A549 (cell line): ENCODE results near the gene ITGA11. TPM values are rescaled to one million over a fixed set of nuclear protein-coding genes. Genes with fewer than 3 reads are reported as not detected.

Source experiments
- ATAC-seq, 2 experiments: fragments of 200-7000 bp in 1 of 2; fragments of >200 bp in 1 of 2; cut with Nextera tagmentation in 1 of 2; cut with Tn5 transposase in 1 of 2; 3 replicates each; pipeline versions ENCODE4 v1.8.0 to v1.9.1; 2018 to 2020; ENCODE audit warnings: mild to moderate bottlenecking in 1 of 2, moderate library complexity in 1 of 2
- CTCF ChIA-PET: fragments of 300-600 bp; sonication (Branson Sonifier 250); formaldehyde crosslinking; extraction: SDS; loops from one replicate; lab custom pipeline; 2021; ENCODE audit warnings: antibody characterized with exemption, inconsistent platforms; lab: Yijun Ruan, JAX
- POLR2A ChIA-PET: fragments of 350-600 bp; formaldehyde crosslinking; extraction: SDS; loops from one replicate; lab custom pipeline; 2021; ENCODE audit warnings: antibody characterized with exemption, inconsistent platforms; lab: Yijun Ruan, JAX
- DNase-seq, 2 experiments: peaks; one replicate each; pipeline versions ENCODE4 v3.0.0 to v3.0.0-alpha.2; 2011 to 2016; ENCODE audit warnings: low read depth in 1 of 2, low spot score in 1 of 2
- FAIRE-seq: peaks from 2 replicates; lab custom pipeline; 2011; peaks lifted over from hg19 to GRCh38; lab: Jason Lieb, UNC
- H3K27ac ChIP-seq, 2 experiments: fragments of >200 bp; sonication (Bioruptor Twin); formaldehyde crosslinking; 3 replicates each; pipeline ENCODE4 v1.5.1; 2016 to 2017
- H3K4me1 ChIP-seq: fragments of >200 bp; sonication (Bioruptor Twin); formaldehyde crosslinking; 3 replicates; pipeline ENCODE4 v1.6.1; 2016
- H3K4me2 ChIP-seq: fragments of >200 bp; sonication (Bioruptor Twin); formaldehyde crosslinking; 3 replicates; pipeline ENCODE4 v1.6.1; 2016
- H3K4me3 ChIP-seq: fragments of >200 bp; sonication (Bioruptor Twin); formaldehyde crosslinking; 3 replicates; pipeline ENCODE4 v1.5.1; 2016
- H3K9me3 ChIP-seq: fragments of >200 bp; sonication (Bioruptor Twin); formaldehyde crosslinking; 3 replicates; pipeline ENCODE4 v1.6.1; 2016
- ATOH8 ChIP-seq: fragments of 250-450 bp; sonication (Bioruptor Pico); IDR thresholded peaks from 2 replicates; pipeline ENCODE4 v1.5.0; 2020; ENCODE audit warnings: low read depth, mild to moderate bottlenecking, moderate library complexity
- BCL3 ChIP-seq: fragments of >200 bp; sonication (Bioruptor Twin); formaldehyde crosslinking; IDR thresholded peaks from 3 replicates; pipeline ENCODE4 v1.6.1; 2016
- BHLHE40 ChIP-seq: IDR thresholded peaks from 2 replicates; pipeline ENCODE4 v1.6.1; 2012; ENCODE audit warnings: low read depth, low read length, inconsistent platforms
- CBX8 ChIP-seq: fragments of 200-600 bp; sonication (generic); IDR thresholded peaks from 2 replicates; pipeline ENCODE4 v1.6.1; 2016
- CHD4 ChIP-seq: fragments of 200-600 bp; sonication (generic); IDR thresholded peaks from 2 replicates; pipeline ENCODE4 v1.6.1; 2016; ENCODE audit warnings: antibody characterized with exemption, mild to moderate bottlenecking, borderline replicate concordance
- EHMT2 ChIP-seq: fragments of 200-600 bp; sonication (generic); IDR thresholded peaks from 2 replicates; pipeline ENCODE4 v1.6.1; 2016; ENCODE audit warnings: antibody characterized with exemption, low read depth, mild to moderate bottlenecking, moderate library complexity
- ESRRA ChIP-seq: fragments of 150-350 bp; IDR thresholded peaks from 2 replicates; pipeline ENCODE4 v1.6.1; 2014; ENCODE audit warnings: mild to moderate bottlenecking, low read length, borderline replicate concordance
- FOSL2 ChIP-seq, 2 experiments: fragments of 450-650 bp in 1 of 2; fragments of >200 bp in 1 of 2; sonication (Bioruptor Twin) in 1 of 2; formaldehyde crosslinking; IDR thresholded peaks; 2 replicates each; pipeline versions ENCODE4 v1.5.0 to v1.6.1; 2016 to 2020; ENCODE audit warnings: mild to moderate bottlenecking in 1 of 2, moderate library complexity in 1 of 2
- GATA3 ChIP-seq: IDR thresholded peaks from 2 replicates; pipeline ENCODE4 v1.6.1; 2012; ENCODE audit warnings: borderline replicate concordance
- JUN ChIP-seq, 2 experiments: fragments of >200 bp; sonication (Bioruptor Twin); formaldehyde crosslinking; IDR thresholded peaks; 2 replicates in 1 of 2; 3 replicates in 1 of 2; pipeline ENCODE4 v1.6.1; 2016 to 2017
- JUNB ChIP-seq: fragments of >200 bp; sonication (Bioruptor Twin); formaldehyde crosslinking; IDR thresholded peaks from 2 replicates; pipeline ENCODE4 v1.6.1; 2016
- MAFK ChIP-seq: fragments of 450-650 bp; IDR thresholded peaks from 2 replicates; pipeline ENCODE4 v1.6.1; 2014; ENCODE audit not compliant: partially characterized antibody
- MAZ ChIP-seq: fragments of 150-350 bp; IDR thresholded peaks from 2 replicates; pipeline ENCODE4 v1.6.1; 2014; ENCODE audit warnings: antibody characterized with exemption, low read depth, low read length, borderline replicate concordance
- POLR2AphosphoS2 ChIP-seq: conservative IDR thresholded peaks from 2 replicates; pipeline ENCODE4 v1.6.1; 2012; ENCODE audit warnings: low read length, improper control_type of control experiment, inconsistent platforms
- REST ChIP-seq: fragments of 200-600 bp; sonication (generic); IDR thresholded peaks from 2 replicates; pipeline ENCODE4 v1.6.1; 2016; ENCODE audit warnings: antibody characterized with exemption, mild to moderate bottlenecking, moderate library complexity
- RNF2 ChIP-seq: fragments of 200-600 bp; sonication (generic); IDR thresholded peaks from 2 replicates; pipeline ENCODE4 v1.6.1; 2016; ENCODE audit warnings: low read depth, mild to moderate bottlenecking, antibody characterized with exemption, moderate library complexity, borderline replicate concordance
- SMC3 ChIP-seq: fragments of >200 bp; sonication (Bioruptor Twin); formaldehyde crosslinking; IDR thresholded peaks from 3 replicates; pipeline ENCODE4 v1.6.1; 2018; ENCODE audit warnings: inconsistent platforms
- ZSCAN20 ChIP-seq: fragments of 250-450 bp; sonication (Bioruptor Pico); IDR thresholded peaks from 2 replicates; pipeline ENCODE4 v1.8.0; 2022; ENCODE audit warnings: mild to moderate bottlenecking, moderate library complexity
- WGBS: methylation state at CpG from one replicate; pipeline ENCODE4 v1.1.6; 2017; ENCODE audit errors: missing lambda C conversion rate; 5-methylcytosine and 5-hydroxymethylcytosine counted together
- polyA plus RNA-seq, 4 experiments: library from polyadenylated mRNA; depleted of rRNA in 3 of 4; stranded (reverse); fragments of >200 nt; fragmentation: RNase III in 1 of 4; extraction: RNeasy Plus Mini Kit Qiagen cat#74134 plus additional on column Dnase treatment in 1 of 4; gene quantifications; 2 replicates in 3 of 4; 3 replicates in 1 of 4; pipeline ENCODE4 v1.2.3, GENCODE V29; 2011 to 2017

The ITGA11 gene
- polyA plus RNA-seq, 2 of the 4 experiments (the other 2 are of a cell fraction) = 8.3 to 17.2 TPM

GRCh38 chr15:68364660-68365035 lies 67.3 kb downstream of the ITGA11 start:
- H3K4me3 ChIP-seq = no peak overlapping the region
- ATAC-seq = no peak

GRCh38 chr15:68364028-68364659 lies 67.8 kb downstream of the ITGA11 start:
- TF ChIP-seq JUN (IDR thresholded peaks at IDR 0.05) = no peak
- no peak for TF ChIP-seq CBX8
- TF ChIP-seq BHLHE40 = no peak
- no peak for TF ChIP-seq CHD4
- DNase-seq (no peak), ATAC-seq (peak in 1 of 2 experiments; percentile 22; a peak in 2 of 6 replicates), FAIRE-seq (no peak)
- ChIA-PET CTCF (interaction anchor here (0.6 to 2.1 kb wide), 5 partner anchors 20 to 186 kb away, joined by 3 to 7 read pairs (median 4); no protein-coding TSS in a partner anchor), POLR2A (no interaction called here)
- Histone ChIP-seq H3K27ac (peak overlapping the region; percentile 47; a peak in 5 of 6 replicates), H3K4me2 (peak overlapping the region; percentile 5; the same call in 2 of the 3 replicates), H3K9me3 (no peaks in the 10 kb centered on the region), H3K4me1 (peaks cover 23% of the 10 kb centered on the region), H3K4me3 (no peak overlapping the region)
- WGBS = 61% methylated on average over 7 of the region's 7 CpGs

More at GRCh38 chr15:68364660-68365035, 67.3 kb downstream of the ITGA11 start:
- CTCF ChIA-PET = interaction anchor here (1.0 to 2.1 kb wide), 6 partner anchors 19 to 195 kb away, joined by 3 to 7 read pairs (median 4); no protein-coding TSS in a partner anchor
- Histone ChIP-seq H3K4me1 (peaks cover 23% of the 10 kb centered on the region), H3K27ac (peak overlapping the region in 1 of 2 experiments; percentile 47; a peak in 4 of 6 replicates), H3K4me2 (no peak overlapping the region; the same call in 2 of the 3 replicates), H3K9me3 (no peaks in the 10 kb centered on the region)
- POLR2A ChIA-PET = no interaction called here
- FAIRE-seq = no peak
- DNase-seq = no peak
- 86% methylated on average over 11 of the region's 11 CpGs for WGBS
- TF ChIP-seq EHMT2 = no peak
- no peak for TF ChIP-seq ATOH8
- TF ChIP-seq SMC3 = no peak
- no peak for TF ChIP-seq ESRRA
- TF ChIP-seq POLR2AphosphoS2 = no peak
- no peak for TF ChIP-seq REST
- TF ChIP-seq CBX8 = no peak

GRCh38 chr15:68363353-68363752 lies 68.6 kb downstream of the ITGA11 start:
- peak overlapping the region; percentile 5; the same call in 2 of the 3 replicates for H3K4me2 ChIP-seq
- H3K9me3 ChIP-seq = no peaks in the 10 kb centered on the region
- peak; percentile 35 to 38 for DNase-seq
- ChIA-PET CTCF (no interaction called here), POLR2A (no interaction called here)
- H3K4me3 ChIP-seq = no peak overlapping the region
- ATAC-seq = peak in 1 of 2 experiments; percentile 44; a peak in 3 of 6 replicates
- peak overlapping the region; percentile 47; a peak in 4 of 6 replicates for H3K27ac ChIP-seq
- FAIRE-seq = no peak
- peaks cover 23% of the 10 kb centered on the region for H3K4me1 ChIP-seq
- TF ChIP-seq MAZ (no peak), JUNB (peak; percentile 50), ZSCAN20 (CRISPR knock-in tag) (no peak), GATA3 (peak; percentile 67; the same call in 1 of the 2 replicates), FOSL2 (IDR thresholded peaks at IDR 0.05) (no peak), FOSL2 (CRISPR knock-in tag; IDR thresholded peaks at IDR 0.05) (0 out of 2 replicates have a peak, but pooled peaks have one; percentile 9), BCL3 (no peak), MAFK (peak; percentile 10), RNF2 (no peak)
- 38% methylated on average over 2 of the region's 2 CpGs for WGBS
